T-helper 2 cell treated with Interferon-gamma antibody and Interleukin-4, amounts not matched to agents 100 ng/mL and 5 ng/mL, for 36 hours (primary cell): ENCODE results near the gene ECI1. TPM values are rescaled to one million over a fixed set of nuclear protein-coding genes. Genes with fewer than 3 reads are reported as not detected.

Experiments
- intact Hi-C: fragments of 100-400 bp; cut with micrococcal nuclease; formaldehyde crosslinking; loops from one replicate; pipeline ENCODE4 v1.15.1; 2023
- total RNA-seq: library from RNA; stranded (reverse); gene quantifications from 2 replicates; pipeline ENCODE4 v1.2.3, GENCODE V29; 2022

ECI1 gene, protein sequence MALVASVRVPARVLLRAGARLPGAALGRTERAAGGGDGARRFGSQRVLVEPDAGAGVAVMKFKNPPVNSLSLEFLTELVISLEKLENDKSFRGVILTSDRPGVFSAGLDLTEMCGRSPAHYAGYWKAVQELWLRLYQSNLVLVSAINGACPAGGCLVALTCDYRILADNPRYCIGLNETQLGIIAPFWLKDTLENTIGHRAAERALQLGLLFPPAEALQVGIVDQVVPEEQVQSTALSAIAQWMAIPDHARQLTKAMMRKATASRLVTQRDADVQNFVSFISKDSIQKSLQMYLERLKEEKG
- 30.2 and 34.2 TPM in 2 replicates for total RNA-seq

GRCh38 chr16:2251296-2252111, at the start of gene ECI1:
ECI1 (minus strand) TSS chr16:2251587; CDS start chr16:2251566, 21 bp downstream.
- intact Hi-C loops: loop anchor here (2.0 to 5.0 kb wide), 2 partner anchors 29 to 39 kb away; partner anchors contain the start of genes BRICD5, E4F1 and PGP

DNA sequence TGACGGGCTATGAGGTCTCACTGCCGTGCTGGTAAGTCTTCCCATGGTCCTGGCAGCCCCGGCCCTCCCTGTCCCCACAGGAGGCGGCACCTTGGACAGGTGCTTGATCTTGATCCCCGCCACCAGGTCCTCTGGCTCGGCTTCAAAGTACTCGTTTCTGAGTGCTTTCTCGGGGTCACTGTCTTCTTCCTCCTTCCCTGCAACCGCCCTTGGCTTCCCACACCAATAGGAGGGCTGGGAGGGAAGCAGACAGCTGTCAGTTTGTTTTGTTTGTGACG, 48.5 kb upstream of the ECI1 start:
- intact Hi-C loops: no loop called here

- intact Hi-C loops: no loop called here
Measured at GRCh38 chr16:2299121-2299914, 47.9 kb upstream of the ECI1 start.

- intact Hi-C loops: no loop called here
Measured at GRCh38 chr16:2298621-2299020, 47.2 kb upstream of the ECI1 start.

- intact Hi-C loops: no loop called here
Measured at GRCh38 chr16:2297506-2297860, 46.1 kb upstream of the ECI1 start.

DNA sequence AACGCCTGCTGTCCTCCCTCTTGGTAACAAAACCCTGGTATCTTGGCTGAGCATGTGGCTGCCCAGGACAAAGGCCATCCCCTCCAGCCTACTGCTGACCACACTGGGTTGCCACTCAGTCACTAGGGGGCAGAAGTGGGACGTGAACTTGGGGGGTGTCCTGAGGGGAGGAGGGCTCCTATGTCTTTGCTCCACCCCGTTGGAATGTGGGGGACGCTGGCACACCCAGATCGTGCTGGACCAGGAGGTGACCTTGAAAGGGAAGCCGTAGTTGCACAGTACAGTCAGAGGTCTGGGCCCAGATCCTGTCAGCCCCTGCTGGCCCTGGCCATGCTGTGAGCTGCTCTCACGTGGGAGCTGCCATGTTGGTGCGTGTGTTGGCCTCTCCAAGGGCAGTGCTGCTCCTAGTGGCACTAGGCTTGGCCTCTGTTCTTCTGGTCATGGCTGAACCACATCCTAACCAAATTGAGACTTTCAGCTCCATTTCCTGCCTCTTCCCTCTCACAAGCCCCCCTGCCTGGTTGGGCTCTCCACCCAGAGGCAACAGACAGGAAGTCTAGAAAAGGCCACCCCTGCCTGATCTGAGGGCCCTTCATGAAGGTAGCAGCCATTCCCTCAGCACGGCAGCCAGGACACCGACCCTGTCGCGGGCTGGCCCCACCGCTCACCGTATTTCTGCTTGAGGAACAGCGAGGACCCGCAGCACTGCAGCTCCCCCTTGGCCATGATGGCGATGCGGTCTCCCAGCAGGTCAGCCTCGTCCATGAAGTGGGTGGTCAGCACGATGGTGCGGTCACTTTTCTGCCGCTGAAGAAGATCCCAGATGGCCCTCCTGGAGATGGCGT, 45.5 kb upstream of the ECI1 start:
- intact Hi-C loops: no loop called here

- intact Hi-C loops: no loop called here
Measured at GRCh38 chr16:2295056-2295798, 43.8 kb upstream of the ECI1 start.

DNA sequence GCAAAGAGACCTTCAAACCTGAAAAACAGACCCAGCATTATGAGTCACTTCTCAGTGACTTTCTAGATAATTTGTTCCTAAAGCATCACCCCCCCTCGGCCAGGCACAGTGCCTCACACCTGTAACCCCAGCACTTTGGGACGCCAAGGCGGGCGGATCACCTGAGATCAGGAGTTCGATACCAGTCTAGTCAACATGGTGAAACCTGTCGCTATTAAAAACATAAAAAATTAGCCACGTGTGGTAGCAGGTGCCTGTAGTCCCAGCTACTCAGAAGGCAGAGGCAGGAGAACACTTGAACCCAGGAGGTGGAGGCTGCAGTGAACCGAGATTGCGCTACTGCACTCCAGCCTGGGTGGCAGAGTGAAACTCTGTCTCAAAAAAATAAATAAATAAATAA, 40.8 kb upstream of the ECI1 start:
- intact Hi-C loops: no loop called here

DNA sequence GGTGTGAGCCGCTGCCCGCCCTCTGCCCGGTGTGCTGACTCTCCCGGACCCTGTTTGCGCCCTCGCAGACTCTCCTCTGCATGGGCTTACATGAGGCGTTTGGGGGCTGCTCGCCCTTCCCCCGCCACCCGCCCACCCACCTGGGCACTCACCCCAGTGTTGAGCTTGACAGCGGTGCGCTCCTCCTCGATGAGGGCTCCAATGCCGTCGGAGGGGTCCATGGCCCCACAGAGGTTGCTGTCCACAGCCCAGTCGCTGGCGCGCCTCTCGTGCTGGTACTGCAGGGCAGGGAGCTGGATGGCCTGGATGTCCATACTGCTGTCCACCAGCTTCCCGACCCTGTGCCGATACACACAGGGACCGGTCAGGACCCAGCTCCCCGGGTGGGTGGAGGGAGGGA, 37.9 kb upstream of the ECI1 start:
- intact Hi-C loops: no loop called here

DNA sequence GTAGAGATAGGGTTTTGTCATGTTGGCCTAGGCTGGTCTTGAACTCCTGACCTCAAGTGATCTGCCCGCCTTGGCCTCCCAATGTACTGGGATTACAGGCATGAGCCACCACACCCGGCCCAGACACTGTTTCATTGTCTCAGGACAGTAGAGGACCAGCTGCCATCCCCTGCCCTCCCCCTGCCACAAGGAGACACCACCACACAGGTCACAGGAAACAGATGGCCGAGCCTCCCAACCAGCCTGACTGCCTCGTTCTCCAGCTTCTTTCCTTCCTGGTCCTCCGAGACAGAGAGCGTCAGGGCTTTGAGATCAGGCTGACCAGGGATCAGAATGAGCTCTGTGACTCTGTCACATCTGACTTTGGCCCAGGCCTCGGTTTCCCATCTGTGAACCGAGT, 37.3 kb upstream of the ECI1 start:
- intact Hi-C loops: no loop called here

DNA sequence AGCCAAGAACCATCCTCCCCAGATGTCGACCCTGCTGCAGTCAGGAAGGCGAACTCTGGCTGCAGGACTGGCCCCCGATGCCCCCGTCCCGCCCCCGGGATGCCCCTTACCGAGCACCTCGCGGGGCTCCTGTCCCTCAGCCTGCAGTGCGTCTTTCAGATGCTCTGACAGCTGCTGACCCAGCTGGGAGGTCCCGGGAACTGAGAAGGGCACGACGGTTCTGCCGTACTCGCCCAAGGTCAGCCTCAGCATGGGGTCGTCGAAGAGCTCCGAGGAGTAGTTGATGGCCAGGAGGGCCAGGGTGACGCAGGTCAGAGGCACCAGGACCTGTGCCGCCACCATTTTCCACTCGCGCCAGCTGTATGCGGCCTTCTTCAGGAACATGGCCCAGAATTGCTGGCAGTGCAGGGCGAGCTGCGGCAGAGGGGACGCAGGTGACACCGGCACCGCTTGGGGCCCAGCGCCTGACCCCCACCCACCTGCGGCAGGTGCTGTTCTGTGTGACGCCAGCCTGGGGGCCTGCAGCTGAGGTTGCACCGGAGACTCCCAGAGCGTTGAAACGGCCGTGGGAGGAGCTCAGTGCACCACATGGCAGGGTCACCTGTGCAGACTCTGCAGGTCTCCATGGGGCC, 36.6 kb upstream of the ECI1 start:
- intact Hi-C loops: no loop called here

- intact Hi-C loops: no loop called here
Measured at GRCh38 chr16:2286550-2286949, 35.2 kb upstream of the ECI1 start.

DNA sequence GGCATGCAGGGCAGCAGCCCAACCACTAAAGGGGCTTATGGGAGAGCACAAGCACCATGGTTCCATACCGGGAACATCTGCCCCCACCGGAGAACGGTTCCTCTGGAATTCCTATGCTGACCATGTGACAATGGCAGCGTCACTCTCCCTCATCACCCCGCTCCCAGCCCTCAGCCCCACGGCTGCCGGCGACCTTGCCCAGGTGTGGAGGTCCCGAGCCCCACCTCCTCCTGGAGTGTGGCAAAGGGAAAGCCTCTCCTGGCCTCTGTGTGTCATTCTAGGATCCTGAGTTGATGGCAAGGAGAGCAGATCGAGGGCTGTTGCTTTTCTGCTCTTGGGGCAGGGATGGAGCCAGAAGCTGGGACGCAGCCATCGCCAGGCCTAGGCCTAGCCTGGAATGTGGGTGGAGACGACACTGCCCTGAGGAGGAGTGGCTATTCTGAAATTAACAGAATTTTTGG, 34.4 kb upstream of the ECI1 start:
- intact Hi-C loops: no loop called here

DNA sequence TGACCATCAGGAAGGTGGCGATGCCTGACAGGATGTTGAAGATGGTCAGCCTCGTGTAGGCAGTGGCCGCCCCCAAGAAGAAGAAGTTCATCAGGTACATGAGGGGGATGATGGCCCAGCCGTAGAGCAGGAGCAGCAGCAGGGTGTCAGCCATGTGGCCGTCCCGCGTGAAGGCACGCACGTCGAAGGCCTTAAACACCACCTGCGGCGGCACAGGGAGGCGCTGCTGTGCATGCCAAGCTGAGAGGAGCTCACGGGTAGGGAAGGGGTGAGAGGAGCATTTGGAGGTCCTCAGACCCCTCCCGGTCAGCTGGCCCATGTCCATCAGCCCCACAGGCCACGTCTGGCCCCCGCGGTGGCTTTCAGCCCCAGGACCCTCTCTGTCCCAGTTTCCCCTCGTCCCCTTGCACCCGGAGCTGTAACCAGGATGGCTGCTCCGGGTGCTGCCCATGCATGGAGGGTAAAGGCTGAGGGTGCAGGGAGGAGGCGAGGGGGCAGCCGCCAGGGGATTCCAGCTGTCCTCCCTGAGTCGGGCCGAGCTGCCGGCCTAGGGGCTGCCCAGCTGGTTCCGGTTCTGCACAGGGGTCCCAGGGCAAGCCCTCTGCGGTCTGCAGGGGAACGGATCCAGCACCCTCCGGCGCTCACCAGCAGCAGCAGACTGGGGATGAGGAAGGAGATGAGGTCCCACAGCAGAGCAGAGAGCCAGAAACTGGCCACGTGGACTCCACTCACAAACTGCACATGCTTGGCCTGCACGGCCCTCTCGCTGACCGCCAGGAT, 33.6 kb upstream of the ECI1 start:
- intact Hi-C loops: no loop called here

- intact Hi-C loops: no loop called here
Measured at GRCh38 chr16:2284001-2284770, 32.8 kb upstream of the ECI1 start.

- intact Hi-C loops: no loop called here
Measured at GRCh38 chr16:2282866-2283555, 31.6 kb upstream of the ECI1 start.

DNA sequence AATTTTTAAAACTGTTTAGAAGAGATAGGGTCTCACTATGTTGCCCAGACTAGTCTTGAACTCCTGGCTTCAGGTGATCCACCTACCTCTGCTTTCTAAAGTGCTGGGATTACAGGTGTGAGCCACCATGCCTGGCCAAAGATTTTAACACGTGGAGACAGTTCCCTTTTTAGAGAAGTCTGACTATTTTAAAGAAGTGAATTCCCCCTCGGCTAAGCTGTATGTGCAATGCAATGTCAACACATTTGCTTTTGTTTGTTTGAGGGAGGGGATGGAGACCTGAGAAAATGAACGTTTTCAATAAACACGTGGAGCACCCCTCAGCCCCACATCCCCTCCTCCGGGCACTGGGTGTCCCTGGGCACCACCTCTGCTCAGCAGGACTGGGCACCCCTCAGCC, 30.9 kb upstream of the ECI1 start:
- intact Hi-C loops: no loop called here

DNA sequence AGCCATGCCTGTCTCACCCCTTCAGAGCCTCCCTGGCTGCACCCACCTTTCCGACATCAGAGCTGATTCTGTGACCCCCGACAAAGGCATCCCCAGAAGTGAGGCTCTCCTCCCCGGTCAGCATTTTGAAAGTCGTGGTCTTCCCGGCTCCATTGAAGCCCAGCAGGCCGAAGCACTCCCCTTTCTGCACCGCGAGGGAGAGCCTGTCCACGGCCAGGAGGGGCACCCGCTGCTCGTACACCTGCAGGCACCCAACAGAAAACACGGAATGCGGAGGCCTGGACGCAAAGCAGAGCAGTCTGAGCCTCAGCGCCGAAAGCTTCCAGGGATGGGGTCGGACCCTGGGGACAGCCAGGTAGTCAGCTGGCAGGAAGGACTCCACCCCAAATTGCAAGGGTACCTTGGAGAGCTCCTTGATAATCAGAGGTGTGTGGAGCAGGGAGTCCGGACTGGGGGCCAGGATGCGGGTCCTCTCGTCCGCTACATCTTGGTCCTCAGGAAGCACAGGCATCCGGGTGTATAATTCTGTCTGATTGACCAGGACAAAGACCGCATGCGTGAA, 29.7 kb upstream of the ECI1 start:
- intact Hi-C loops: no loop called here
